H1 (cell line): ENCODE data around the gene ZNF750. TPM values are rescaled to one million over a fixed set of nuclear protein-coding genes. Genes with fewer than 3 reads are reported as not detected.

ENCODE experiments used
- BCL11A ChIP-seq, 2 experiments: IDR thresholded peaks; one replicate each; pipeline ENCODE4 v1.6.1; 2011; ENCODE audit warnings: low read depth in 2 of 2, low read length in 2 of 2, mild to moderate bottlenecking in 2 of 2
- GTF2F1 ChIP-seq: IDR thresholded peaks from 2 replicates; pipeline ENCODE4 v1.6.1; 2012; ENCODE audit warnings: low read depth, low read length, improper control_type of control experiment, borderline replicate concordance
- MAFK ChIP-seq: IDR thresholded peaks from 2 replicates; pipeline ENCODE4 v1.6.1; 2012; ENCODE audit warnings: low read depth, mild to moderate bottlenecking, improper control_type of control experiment, low read length
- RFX5 ChIP-seq: IDR thresholded peaks from 2 replicates; pipeline ENCODE4 v1.6.1; 2011; ENCODE audit warnings: low read depth, low read length, improper control_type of control experiment, borderline replicate concordance
- SAP30 ChIP-seq: fragments of 300-600 bp; sonication (generic); IDR thresholded peaks from 2 replicates; pipeline ENCODE4 v1.7.1; 2012; ENCODE audit warnings: low read length, moderate library complexity, mild to moderate bottlenecking, inconsistent platforms; ENCODE audit not compliant: insufficient read depth, insufficient replicate concordance
- polyA plus RNA-seq, 7 experiments: library from polyadenylated mRNA; depleted of rRNA in 3 of 7; stranded (reverse) in 5 of 7; unstranded in 2 of 7; fragments of >200 nt in 5 of 7; fragments of 200-250 nt in 2 of 7; gene quantifications; 1 replicate in 5 of 7; 2 replicates in 1 of 7; 4 replicates in 1 of 7; pipeline versions ENCODE4 v1.2.1 to v1.2.3, GENCODE V29; 2011 to 2013; ENCODE audit warnings: missing spikeins in 2 of 7, mixed read lengths in 2 of 7
- total RNA-seq: library from RNA; stranded (reverse); fragmentation: NEBNext Ultra II Directional; extraction: Animal tissue kit (Norgen Biotek cat#: 25700); gene quantifications from 2 replicates; pipeline ENCODE4 v1.2.1, GENCODE V29; 2021

The ZNF750 gene
- total and polyA plus RNA-seq, 2 of the 8 experiments (the other 6 are each of a cell fraction or from before 2014, with no cell fraction given): not detected

DNA sequence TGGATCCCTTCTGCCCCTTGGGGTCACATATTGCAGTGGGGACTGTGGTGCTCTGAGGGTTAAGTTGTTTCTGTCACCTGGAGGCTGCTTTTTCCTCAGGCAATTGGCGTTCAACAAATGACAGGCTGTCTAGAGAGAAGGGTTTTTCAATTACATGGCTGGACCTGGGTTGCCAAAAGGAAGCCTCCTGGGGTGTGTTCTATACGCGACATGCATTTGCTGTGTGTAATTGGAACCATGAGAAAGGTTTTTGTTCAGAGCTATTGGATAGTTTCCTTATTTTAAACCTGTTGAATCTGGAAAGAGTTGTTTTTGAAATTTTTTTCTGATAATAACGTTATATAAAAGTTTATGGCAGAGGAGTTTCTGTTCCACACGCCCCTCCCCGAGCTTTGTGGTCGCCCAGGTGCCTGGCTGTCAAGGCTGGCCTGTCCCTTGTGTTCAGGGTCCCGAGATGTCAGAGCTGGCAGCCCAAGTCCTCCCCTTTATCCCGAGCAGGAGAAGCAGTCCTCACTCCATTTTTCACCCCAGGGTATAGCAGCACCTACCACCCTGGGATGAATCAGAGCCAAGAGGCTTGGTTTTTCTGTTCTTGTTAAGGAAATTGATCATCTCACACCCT is 26.1 kb upstream of the ZNF750 start (continued):
- TF ChIP-seq MAFK (no peak), GTF2F1 (no peak), BCL11A (IDR thresholded peaks at IDR 0.05; ENCODE audit: low read depth in 2 of 2, low read length in 2 of 2) (no peak), RFX5 (no peak), SAP30 (no peak)
